HG03103 (cell line): ENCODE results near the gene MIOX.

Source experiments
- ATAC-seq: cut with Tn5 transposase; IDR thresholded peaks from one replicate; pipeline ENCODE4 v1.9.1; 2021; ENCODE audit warnings: low read depth; ENCODE audit not compliant: unreplicated experiment

Gene MIOX

DNA sequence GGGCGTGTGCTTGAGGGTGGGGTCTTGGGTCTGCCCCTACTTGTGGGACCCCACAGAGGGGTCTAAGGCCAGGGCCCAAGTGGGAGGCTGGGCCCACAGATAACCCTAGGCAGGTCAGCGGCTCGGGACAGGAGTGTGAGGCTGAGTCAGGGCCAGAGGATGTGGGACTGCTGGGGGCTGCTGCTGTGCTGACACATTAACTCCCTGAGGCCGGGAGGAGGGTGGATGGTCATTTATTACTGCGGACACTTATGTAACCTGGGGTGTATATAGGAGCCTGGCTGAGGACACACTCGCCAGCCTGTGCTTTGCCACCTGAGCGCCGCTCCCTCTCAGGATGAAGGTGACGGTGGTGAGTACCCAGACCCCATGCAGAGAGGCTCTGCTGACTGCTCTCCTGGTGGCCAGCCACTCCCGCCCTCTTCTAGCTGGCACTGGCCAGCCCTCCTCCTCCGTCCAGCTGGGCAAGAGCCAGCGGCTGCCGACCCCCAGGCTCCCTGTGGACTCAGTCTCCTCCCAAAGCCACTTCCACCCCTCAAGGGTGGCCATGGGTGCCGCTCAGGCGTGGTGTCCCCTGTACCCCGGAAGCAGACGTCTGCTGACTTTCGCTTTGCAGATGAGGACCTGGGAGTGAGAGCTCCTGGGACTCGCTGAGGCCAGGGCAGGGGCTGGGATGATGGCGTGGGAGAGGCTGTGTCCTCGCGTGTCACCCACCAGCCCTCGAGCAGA, at the start of gene MIOX:
Gene MIOX (plus strand): TSS at position 299 of the 729 bp plus-strand sequence. CDS start 39 bp downstream, at position 338.
- no peak for ATAC-seq

- ATAC-seq, result no peak
Measured at GRCh38 chr22:50437511-50438304, 49.0 kb upstream of the MIOX start.

DNA sequence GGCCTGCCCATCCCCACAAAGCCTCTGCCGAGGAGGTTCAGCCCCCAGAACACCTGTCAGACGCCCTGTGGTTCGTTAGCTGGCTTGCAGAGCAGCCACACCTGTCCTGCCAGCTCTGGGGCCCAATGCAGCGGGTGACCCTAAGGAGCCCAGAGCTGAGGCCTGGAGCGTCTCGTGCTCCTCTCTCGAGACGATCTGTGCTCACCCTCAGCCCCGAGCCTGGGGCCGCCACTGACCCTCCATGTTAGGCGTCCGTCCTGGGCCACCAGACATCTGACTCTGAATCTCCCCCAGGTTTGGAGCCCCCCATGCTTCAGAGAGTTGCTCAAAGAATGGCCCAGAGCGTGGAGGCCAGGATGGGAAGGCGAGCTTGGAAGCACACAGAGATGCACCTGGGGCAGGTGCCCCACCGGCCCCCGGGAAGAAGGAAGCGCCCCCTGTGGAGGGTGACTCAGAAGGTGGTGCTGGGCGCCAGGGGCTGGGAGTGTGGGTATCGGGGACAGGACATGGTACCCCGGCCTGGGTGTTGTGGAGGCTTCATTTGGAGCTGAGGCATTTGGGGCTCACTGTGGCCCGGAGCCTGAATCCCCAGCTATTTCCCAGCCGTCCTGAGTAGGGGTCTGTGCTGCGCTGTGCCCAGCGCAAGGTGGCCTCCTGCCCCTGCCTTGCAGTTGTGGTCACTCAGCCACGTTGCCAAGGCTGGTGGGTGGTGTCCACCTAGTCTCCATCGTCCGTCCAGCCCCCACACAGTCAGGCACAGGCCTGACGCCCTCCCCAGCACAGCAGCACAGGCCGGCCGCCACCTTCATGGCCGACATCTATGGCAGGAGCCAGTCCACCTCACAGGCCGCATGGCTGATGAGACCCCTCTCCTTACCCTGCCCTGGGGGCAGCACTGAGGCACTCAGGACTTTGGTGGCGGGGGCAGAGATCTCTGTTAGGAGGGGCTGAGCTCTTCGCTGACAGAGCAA, 48.1 kb upstream of the MIOX start:
- ATAC-seq, result no peak

- ATAC-seq, result no peak
Measured at GRCh38 chr22:50439314-50439870, 47.3 kb upstream of the MIOX start.

DNA sequence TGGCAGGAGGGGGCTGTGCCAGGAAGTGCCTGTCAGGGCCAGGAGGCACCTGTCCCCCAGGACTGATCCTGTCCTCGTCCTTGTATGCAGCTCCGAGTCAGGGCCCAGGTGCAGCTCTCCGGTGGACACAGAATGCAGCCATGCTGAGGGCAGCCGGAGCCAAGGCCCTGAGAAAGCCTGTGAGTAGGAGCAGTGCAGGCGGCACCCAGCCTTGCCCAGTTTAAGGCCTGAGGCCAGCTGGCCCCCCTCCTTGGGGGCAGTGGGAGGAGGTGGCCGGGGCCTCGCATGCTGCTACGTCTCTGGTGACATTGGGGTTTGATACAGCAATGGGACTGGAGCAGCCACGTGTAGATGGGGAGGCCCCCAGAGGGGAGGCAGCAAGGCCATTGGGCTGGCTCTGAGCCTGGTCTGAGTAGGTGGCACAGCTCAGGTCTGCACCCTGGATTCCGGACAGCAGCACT, 46.8 kb upstream of the MIOX start:
- ATAC-seq, result no peak

- no peak for ATAC-seq
Measured at GRCh38 chr22:50440544-50441249, 46.0 kb upstream of the MIOX start.

- ATAC-seq, result no peak
Measured at GRCh38 chr22:50441428-50441993, 45.1 kb upstream of the MIOX start.

DNA sequence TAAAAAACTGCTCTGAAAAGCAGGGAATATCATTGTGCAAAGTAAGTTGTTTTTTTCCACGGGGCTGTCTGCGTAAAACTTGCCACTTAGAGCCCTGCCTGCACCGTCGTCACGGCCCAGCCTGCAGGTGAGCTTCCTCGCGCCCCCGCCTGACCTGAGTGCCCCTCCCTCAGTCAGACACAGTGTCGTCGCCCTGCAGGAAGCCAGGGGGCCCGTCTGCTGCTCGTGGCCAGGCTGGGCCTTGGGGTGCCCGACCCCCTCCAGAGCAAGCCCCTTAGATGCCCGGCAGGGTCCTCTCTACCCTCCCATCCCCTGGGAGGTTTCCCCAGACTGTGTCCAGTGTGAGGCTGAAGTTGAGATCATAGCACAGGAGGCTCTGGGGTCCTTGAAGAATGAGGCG, 43.5 kb upstream of the MIOX start:
- no peak for ATAC-seq

DNA sequence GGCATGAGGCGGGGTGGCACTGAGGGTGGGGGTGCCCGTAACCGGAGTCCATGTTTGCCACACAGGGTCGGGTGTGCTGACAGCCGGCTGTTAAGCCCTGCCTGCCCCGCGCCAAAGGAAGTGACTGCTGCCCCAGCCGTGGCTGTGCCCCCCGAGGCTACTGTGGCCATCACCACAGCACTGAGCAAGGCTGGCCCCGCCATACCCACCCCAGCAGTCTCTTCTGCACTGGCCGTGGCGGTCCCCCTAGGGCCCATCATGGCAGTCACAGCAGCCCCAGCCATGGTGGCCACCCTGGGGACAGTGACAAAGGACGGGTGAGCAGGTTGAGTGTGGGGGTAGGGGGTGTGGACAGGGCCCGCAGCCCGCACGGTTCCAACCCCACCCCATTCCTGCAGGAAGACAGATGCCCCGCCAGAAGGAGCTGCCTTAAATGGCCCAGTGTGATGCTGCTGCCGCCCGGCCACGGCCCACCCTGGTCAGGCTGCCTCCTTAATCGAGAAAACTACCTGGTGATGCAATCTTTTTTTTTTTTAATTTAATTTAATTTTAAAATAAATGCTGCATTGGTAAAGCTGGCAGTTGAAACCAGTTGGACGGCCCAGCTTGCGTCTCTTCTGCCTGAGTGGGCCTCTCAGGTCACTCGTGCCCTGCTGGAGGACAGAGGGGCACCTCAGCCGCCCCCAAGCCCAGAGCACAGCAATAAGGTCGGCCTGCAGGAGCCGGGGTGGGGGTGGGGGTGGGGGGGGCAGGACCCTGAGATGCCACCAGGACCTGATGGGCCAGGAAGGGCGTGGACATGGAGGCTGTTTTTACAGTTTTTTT, 42.6 kb upstream of the MIOX start:
- no peak for ATAC-seq

DNA sequence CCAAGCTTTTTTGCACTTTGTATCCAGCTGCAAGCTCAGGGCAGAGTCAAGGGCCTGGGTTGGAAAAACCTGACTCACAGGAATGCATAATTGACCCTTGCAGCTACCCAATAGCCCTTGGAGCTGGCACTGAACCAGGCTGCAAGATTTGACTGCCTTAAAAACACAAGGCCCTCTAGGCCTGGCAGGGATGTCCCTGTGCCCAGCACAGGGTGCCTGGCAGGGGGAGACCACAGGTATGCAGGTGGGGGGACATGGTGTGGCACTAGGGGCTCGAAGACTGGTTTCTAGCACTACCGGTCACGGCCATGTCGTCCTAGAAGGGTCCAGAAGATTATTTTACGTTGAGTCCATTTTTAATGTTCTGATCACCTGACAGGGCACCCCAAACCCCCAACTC, 42.0 kb upstream of the MIOX start:
- no peak for ATAC-seq

GRCh38 chr22:50445071-50445879, 41.4 kb upstream of the MIOX start:
- ATAC-seq, result no peak

DNA sequence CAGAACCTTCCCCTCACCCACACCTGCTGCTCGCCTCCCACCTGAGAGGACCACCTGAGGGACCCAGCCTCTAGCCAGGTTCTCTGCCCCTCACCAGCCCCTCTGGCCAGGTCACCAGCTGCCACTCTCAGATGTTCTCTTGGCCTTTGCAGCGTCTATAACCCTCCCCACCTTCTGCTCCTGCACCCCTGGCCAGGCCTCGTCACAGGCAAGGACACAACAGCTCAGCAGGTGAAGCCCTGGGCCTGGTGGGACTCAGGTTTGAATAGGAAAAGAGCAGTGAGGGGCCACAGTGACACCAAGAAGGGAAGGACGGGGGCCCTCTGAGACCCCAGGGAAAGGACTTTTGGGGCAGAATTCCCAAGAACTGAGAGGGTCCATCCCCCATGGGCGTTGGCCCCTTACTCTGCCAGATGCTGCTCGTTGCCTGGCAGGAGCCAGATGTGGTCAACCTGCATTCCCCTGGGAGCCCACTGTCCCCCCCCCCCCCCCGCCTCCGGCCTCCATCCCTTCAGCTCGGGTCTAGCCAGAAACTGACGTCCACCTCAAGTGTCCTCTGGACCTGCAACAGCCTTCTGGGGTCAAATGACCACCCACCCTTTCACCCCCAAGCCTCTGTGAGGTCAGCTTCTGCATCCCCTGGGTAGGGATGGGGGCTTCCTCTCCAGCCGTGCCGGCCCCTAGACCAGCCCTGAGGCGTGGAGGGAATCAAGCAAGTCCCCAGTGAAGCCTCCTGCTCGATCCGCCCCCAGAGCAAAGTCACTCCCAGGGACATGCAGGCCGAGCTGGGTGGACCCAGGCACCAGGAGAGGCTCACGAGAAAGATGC, 40.6 kb upstream of the MIOX start:
- no peak for ATAC-seq

DNA sequence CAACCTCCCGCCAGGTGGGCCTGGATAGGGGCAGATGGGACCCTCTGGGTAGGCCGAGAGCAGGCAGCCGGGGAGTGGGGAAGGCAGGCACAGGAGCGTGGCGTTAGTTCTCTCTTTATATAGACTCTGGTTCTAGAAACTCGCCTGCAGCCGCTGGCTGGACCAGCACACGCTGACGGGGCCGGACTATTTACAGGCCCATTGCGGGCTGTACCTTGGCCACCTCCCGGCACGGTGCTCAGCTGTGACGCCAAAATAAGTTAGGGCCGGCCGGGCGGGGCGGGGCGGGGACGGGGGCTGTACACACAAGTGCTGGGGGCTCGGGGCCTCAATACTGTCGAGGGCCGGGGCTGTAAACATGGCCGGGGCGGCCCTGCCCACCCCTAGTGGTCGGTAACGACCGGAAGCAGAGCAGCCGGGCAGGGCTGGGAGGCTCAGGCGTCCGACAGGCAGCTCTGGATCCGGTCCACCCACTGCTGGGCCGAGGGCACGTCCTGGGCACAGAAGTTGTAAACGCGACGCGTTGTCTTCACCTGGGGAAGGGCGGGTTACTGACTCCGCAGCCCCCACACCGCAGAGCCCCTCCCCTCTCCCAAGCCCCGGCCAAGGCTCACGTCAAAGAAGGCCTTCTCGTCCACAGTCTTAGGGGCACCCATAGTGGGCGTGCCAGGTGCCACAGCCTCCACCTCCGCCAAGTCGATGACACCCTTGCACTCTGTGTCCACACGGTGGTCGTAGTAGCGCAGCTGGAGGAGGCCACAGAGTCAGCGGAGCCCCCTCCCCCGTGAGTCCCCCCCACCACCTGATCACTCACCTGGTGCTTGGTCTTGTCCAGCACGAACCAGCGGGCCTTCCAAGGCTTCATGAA, 39.7 kb upstream of the MIOX start:
- no peak for ATAC-seq

DNA sequence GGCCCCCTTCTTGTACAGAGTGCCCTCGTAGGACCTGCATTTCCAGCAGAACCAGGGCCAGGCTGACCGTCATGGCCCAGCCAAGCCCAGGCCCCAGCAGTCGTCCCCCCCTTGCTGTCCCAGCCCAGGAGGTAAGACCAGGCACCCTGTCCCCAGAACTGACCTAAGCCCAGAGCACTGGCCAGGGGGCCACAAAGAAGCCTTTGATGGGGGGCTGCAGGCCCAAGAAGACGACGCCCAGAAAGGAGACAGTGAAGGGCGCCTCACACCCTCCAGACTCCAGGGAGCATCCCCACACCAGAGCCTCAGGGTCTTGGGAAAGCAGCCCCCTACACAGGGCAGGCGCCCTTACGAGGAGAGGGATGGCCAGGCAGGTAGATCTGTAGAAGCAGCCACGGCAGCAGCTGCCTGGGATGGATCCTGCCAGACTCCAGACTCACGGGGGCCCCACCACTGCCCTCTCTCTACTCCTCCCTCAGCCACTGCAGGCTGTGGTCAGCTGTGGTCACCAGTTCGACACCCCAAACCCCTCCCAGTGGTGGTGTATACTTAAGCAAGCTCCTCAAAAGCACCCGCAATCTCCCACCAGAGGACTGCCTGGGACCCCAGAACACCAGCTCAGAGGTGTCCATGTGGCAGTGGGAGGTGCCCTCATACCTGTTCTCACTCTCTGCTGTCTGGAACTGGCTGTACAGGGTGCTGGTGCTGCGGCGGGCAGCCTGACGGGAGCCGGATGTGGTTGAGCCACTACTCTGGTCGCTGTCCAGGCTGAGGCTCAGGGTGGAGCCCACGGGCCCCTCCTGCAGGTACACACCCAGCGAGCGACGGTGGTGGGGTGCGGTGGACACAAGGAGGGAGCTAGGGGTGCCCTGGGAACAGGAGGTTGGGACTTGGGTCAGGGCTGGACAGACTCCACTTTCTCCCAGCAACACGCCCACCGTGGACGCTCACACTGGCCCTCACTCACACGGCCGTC, 38.8 kb upstream of the MIOX start:
- no peak for ATAC-seq

GRCh38 chr22:50452649-50453048, 34.0 kb upstream of the MIOX start:
- no peak for ATAC-seq
